IPS-18a (cell line): ENCODE measurements around the gene TIMP3.

Experiments
- H3K27ac ChIP-seq: one replicate; pipeline ENCODE4 v1.5.1; 2013; ENCODE audit warnings: low read length
- H3K27me3 ChIP-seq: one replicate; pipeline ENCODE4 v1.6.1; 2013; ENCODE audit warnings: mild to moderate bottlenecking, low read length; ENCODE audit not compliant: control insufficient read depth, insufficient read depth
- H3K36me3 ChIP-seq: one replicate; pipeline ENCODE4 v1.6.1; 2013; ENCODE audit warnings: low read depth, low read length; ENCODE audit not compliant: control insufficient read depth
- H3K4me1 ChIP-seq: one replicate; pipeline ENCODE4 v1.6.1; 2013; ENCODE audit warnings: low read depth, low read length; ENCODE audit not compliant: control insufficient read depth
- H3K4me3 ChIP-seq: one replicate; pipeline ENCODE4 v1.5.1; 2013; ENCODE audit warnings: low read length
- H3K9ac ChIP-seq: one replicate; pipeline ENCODE4 v1.6.1; 2013; ENCODE audit warnings: mild to moderate bottlenecking, low read length, moderate library complexity
- H3K9me3 ChIP-seq: one replicate; pipeline ENCODE4 v1.6.1; 2013; ENCODE audit warnings: low read depth, low read length; ENCODE audit not compliant: control insufficient read depth

Gene TIMP3

GRCh38 chr22:32811788-32812545 lies 10.5 kb downstream of the TIMP3 start:
- Histone ChIP-seq H3K27me3 (no peaks in the 10 kb centered on the region), H3K4me3 (no peak overlapping the region), H3K4me1 (peaks cover 13% of the 10 kb centered on the region), H3K27ac (no peak overlapping the region), H3K9me3 (no peaks in the 10 kb centered on the region), H3K9ac (no peak overlapping the region), H3K36me3 (no peaks in the 10 kb centered on the region)

GRCh38 chr22:32814285-32814860 lies 12.9 kb downstream of the TIMP3 start:
- Histone ChIP-seq H3K27me3 (no peaks in the 10 kb centered on the region), H3K9ac (no peak overlapping the region), H3K27ac (no peak overlapping the region), H3K4me1 (peaks cover 18% of the 10 kb centered on the region), H3K9me3 (no peaks in the 10 kb centered on the region), H3K4me3 (no peak overlapping the region), H3K36me3 (no peaks in the 10 kb centered on the region)

- Histone ChIP-seq H3K4me1 (peaks cover 15% of the 10 kb centered on the region), H3K9me3 (no peaks in the 10 kb centered on the region), H3K36me3 (no peaks in the 10 kb centered on the region), H3K9ac (no peak overlapping the region), H3K4me3 (no peak overlapping the region), H3K27ac (no peak overlapping the region), H3K27me3 (no peaks in the 10 kb centered on the region)
These were observed 13.6 kb downstream of the TIMP3 start for GRCh38 chr22:32815059-32815458.

GRCh38 chr22:32815943-32816342 lies 14.4 kb downstream of the TIMP3 start:
- H3K27me3 ChIP-seq, result no peaks in the 10 kb centered on the region
- no peaks in the 10 kb centered on the region for H3K36me3 ChIP-seq
- H3K9me3 ChIP-seq, result no peaks in the 10 kb centered on the region
- H3K4me3 ChIP-seq, result no peak overlapping the region
- H3K4me1 ChIP-seq, result peaks cover 6% of the 10 kb centered on the region
- H3K9ac ChIP-seq, result no peak overlapping the region
- no peak overlapping the region for H3K27ac ChIP-seq

GRCh38 chr22:32817137-32817730 lies 15.7 kb downstream of the TIMP3 start:
- no peak overlapping the region for H3K27ac ChIP-seq
- H3K9me3 ChIP-seq, result no peaks in the 10 kb centered on the region
- H3K27me3 ChIP-seq, result no peaks in the 10 kb centered on the region
- no peak overlapping the region for H3K9ac ChIP-seq
- peaks cover 5% of the 10 kb centered on the region for H3K4me1 ChIP-seq
- no peak overlapping the region for H3K4me3 ChIP-seq
- H3K36me3 ChIP-seq, result no peaks in the 10 kb centered on the region

GRCh38 chr22:32818446-32819115 lies 17.1 kb downstream of the TIMP3 start:
- Histone ChIP-seq H3K4me3 (no peak overlapping the region), H3K36me3 (no peaks in the 10 kb centered on the region), H3K27me3 (no peaks in the 10 kb centered on the region), H3K9me3 (no peaks in the 10 kb centered on the region), H3K4me1 (peaks cover 5% of the 10 kb centered on the region), H3K9ac (no peak overlapping the region), H3K27ac (no peak overlapping the region)

- Histone ChIP-seq H3K36me3 (no peaks in the 10 kb centered on the region), H3K27me3 (no peaks in the 10 kb centered on the region), H3K4me3 (no peak overlapping the region), H3K27ac (no peak overlapping the region), H3K9ac (no peak overlapping the region), H3K9me3 (no peaks in the 10 kb centered on the region), H3K4me1 (peaks cover 5% of the 10 kb centered on the region)
These were observed 17.6 kb downstream of the TIMP3 start for GRCh38 chr22:32819120-32819519.

- Histone ChIP-seq H3K27me3 (no peaks in the 10 kb centered on the region), H3K4me3 (no peak overlapping the region), H3K36me3 (no peaks in the 10 kb centered on the region), H3K27ac (no peak overlapping the region), H3K9me3 (no peaks in the 10 kb centered on the region), H3K4me1 (peaks cover 5% of the 10 kb centered on the region), H3K9ac (no peak overlapping the region)
These were observed 18.9 kb downstream of the TIMP3 start for GRCh38 chr22:32820131-32821119.

GRCh38 chr22:32822179-32822877 lies 20.8 kb downstream of the TIMP3 start:
- H3K27me3 ChIP-seq, result no peaks in the 10 kb centered on the region
- no peak overlapping the region for H3K27ac ChIP-seq
- peaks cover 3% of the 10 kb centered on the region for H3K4me1 ChIP-seq
- no peak overlapping the region for H3K4me3 ChIP-seq
- H3K36me3 ChIP-seq, result no peaks in the 10 kb centered on the region
- H3K9me3 ChIP-seq, result no peaks in the 10 kb centered on the region
- no peak overlapping the region for H3K9ac ChIP-seq

GRCh38 chr22:32823024-32823730 lies 21.7 kb downstream of the TIMP3 start:
- H3K9me3 ChIP-seq, result no peaks in the 10 kb centered on the region
- no peak overlapping the region for H3K9ac ChIP-seq
- no peak overlapping the region for H3K4me3 ChIP-seq
- H3K27me3 ChIP-seq, result no peaks in the 10 kb centered on the region
- H3K4me1 ChIP-seq, result no peaks in the 10 kb centered on the region
- no peak overlapping the region for H3K27ac ChIP-seq
- H3K36me3 ChIP-seq, result no peaks in the 10 kb centered on the region
